Ascending aorta (tissue), 2 donors: ENCODE results near the gene KLF11. TPM values are rescaled to one million over a fixed set of nuclear protein-coding genes. Genes with fewer than 3 reads are reported as not detected.

Experiments used
- DNase-seq, 2 donors: peaks; one replicate each; pipeline ENCODE4 v3.0.0-alpha.2; 2019; ENCODE audit warnings: low spot score in 2 of 2
- H3K27ac ChIP-seq, 2 donors: fragments of 200-600 bp; sonication (generic); one replicate each; pipeline ENCODE4 v1.5.1; 2016 to 2017; ENCODE audit warnings: mild to moderate bottlenecking in 1 of 2
- H3K27me3 ChIP-seq: fragments of 200-600 bp; sonication (generic); one replicate; pipeline ENCODE4 v1.5.1; 2017
- H3K36me3 ChIP-seq, 2 donors: fragments of 200-600 bp; sonication (generic); one replicate each; pipeline ENCODE4 v1.5.1; 2016
- H3K4me1 ChIP-seq, 2 donors: fragments of 200-600 bp; sonication (generic); one replicate each; pipeline ENCODE4 v1.5.1; 2016 to 2017; ENCODE audit warnings: mild to moderate bottlenecking in 1 of 2
- H3K4me3 ChIP-seq, 2 donors: fragments of 200-600 bp; sonication (generic); one replicate each; pipeline ENCODE4 v1.5.1; 2016 to 2017; ENCODE audit warnings: mild to moderate bottlenecking in 1 of 2
- H3K9me3 ChIP-seq, 2 donors: fragments of 200-600 bp; sonication (generic); one replicate each; pipeline ENCODE4 v1.5.1; 2016
- intact Hi-C: fragments of 100-400 bp; cut with DNase I; formaldehyde crosslinking; loops from one replicate; pipeline ENCODE4 v1.15.1; 2023
- total RNA-seq: library from RNA; depleted of rRNA; stranded (reverse); fragments of >200 nt; gene quantifications from one replicate; pipeline ENCODE4 v1.1.0, GENCODE V29; 2016
- TF ChIP-seq, protein P1 (sequence below), 3 experiments: fragments of 200-600 bp in 2 of 3; fragments of 450-650 bp in 1 of 3; sonication (generic) in 2 of 3; IDR thresholded peaks; one replicate each; pipeline ENCODE4 v1.5.1; 2016 to 2019; ENCODE audit warnings: antibody characterized with exemption in 3 of 3, mild to moderate bottlenecking in 1 of 3, moderate library complexity in 1 of 3

KLF11 gene
- total RNA-seq, 1 donor from 2014 or later, result 37.6 TPM

DNA sequence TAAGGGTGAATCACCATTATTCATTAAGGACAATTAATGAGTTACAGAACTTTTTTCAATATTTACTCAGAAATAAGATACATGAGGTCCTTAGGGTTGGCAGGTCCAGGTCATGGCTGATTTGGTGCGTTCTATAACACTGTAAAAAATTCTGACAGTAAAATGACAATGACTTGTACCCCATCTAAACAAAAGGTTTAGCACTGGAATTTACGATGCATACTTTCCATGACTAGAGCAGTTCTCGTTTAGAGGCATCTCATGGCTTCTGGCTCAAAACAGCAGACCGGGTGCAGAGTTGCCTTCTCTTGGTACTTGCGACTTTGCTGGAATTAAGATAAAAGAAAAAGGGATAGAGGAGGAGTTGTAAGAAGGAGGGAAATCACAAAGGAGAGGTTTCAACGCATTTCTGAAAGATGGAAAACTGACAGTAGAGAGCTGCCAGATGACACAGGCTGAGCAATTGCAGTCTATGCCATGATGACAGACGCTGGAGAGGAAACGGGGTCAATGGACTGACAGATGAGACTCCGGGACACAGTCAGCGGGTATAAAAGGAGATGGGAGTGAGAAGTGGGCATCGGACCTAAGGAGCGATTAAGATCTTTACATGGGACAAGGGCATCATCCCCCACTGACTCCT is 41.0 kb downstream of the KLF11 start:
- Histone ChIP-seq H3K9me3 (no peaks in the 10 kb centered on the region), H3K27me3 (no peaks in the 10 kb centered on the region), H3K36me3 (no peaks in the 10 kb centered on the region), H3K27ac (no peak overlapping the region), H3K4me3 (no peak overlapping the region), H3K4me1 (peaks cover 0 to 10% of the 10 kb centered on the region in 2 donors)
- intact Hi-C loops, result loop anchor here (5.0 to 10.0 kb wide), 3 partner anchors 42 to 363 kb away; partner anchors contain the start of genes KLF11, ODC1 and TAF1B
- TF ChIP-seq, protein P1, sequence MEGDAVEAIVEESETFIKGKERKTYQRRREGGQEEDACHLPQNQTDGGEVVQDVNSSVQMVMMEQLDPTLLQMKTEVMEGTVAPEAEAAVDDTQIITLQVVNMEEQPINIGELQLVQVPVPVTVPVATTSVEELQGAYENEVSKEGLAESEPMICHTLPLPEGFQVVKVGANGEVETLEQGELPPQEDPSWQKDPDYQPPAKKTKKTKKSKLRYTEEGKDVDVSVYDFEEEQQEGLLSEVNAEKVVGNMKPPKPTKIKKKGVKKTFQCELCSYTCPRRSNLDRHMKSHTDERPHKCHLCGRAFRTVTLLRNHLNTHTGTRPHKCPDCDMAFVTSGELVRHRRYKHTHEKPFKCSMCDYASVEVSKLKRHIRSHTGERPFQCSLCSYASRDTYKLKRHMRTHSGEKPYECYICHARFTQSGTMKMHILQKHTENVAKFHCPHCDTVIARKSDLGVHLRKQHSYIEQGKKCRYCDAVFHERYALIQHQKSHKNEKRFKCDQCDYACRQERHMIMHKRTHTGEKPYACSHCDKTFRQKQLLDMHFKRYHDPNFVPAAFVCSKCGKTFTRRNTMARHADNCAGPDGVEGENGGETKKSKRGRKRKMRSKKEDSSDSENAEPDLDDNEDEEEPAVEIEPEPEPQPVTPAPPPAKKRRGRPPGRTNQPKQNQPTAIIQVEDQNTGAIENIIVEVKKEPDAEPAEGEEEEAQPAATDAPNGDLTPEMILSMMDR (IDR thresholded peaks at IDR 0.05), result no peak
- DNase-seq, result no peak

DNA sequence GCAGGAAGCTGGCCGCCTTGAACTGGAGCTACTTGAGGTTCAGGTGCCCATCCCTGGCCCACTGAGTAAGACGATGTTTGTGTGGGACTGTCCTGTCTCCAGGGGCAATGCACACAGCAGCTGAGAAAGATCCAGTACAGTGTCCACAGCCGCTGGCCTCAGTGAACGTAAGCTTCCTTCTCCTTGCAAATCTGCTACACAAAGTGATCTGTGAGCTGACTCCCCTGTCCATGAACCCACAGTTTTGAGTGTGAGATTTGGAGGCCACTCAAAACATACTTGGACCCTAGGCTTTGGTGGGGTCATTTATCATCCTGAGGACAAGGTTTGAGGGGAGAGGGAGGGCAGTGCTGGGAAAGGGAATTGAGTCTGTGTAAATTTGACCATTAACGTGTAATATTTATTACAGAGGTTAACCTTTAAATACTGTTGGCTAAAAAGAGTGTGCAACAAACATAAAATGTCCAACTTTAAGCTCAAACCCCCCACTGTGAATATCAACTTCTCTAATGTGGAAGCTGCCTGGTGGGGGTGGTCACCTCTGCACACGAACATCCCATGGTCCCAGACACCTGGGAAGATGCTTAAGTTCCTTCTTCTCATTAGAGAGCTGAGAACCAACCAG is 41.8 kb downstream of the KLF11 start:
- H3K27me3 ChIP-seq, result no peaks in the 10 kb centered on the region

DNA sequence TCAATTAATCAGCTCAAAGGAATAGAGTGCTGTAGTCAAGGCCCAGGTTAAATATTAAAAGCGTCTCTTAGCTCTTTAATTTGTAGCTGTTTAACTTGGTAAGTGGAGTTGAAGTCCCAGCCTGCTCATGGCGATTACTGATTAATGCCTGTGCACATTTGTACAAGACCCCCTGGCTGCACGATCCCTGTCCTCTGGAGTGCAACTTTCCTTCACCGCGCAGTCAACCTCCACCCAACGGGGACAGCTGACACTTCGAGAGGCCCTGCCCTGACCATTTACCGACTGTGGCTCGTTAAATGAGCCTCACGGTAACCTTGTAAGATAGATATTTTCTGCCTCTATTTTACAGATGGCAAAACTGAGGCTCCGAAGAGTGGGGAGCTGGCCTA is 42.3 kb downstream of the KLF11 start:
- Histone ChIP-seq H3K9me3 (no peaks in the 10 kb centered on the region), H3K36me3 (no peaks in the 10 kb centered on the region), H3K4me3 (no peak overlapping the region), H3K27me3 (no peaks in the 10 kb centered on the region), H3K27ac (no peak overlapping the region), H3K4me1 (peaks cover 0 to 6% of the 10 kb centered on the region in 2 donors)
- DNase-seq, result no peak
- TF ChIP-seq, protein P1 (IDR thresholded peaks at IDR 0.05), result no peak
- intact Hi-C loops, result loop anchor here (10.0 kb wide), 1 partner anchor 241 kb away; the partner anchor contains the start of gene TAF1B

More for the DNA sequence above, 41.8 kb downstream of the KLF11 start:
- no peak overlapping the region for H3K27ac ChIP-seq
- peaks cover 0 to 10% of the 10 kb centered on the region in 2 donors for H3K4me1 ChIP-seq
- DNase-seq, result no peak
- TF ChIP-seq, protein P1 (IDR thresholded peaks at IDR 0.05), result no peak
- H3K9me3 ChIP-seq, result no peaks in the 10 kb centered on the region
- no peak overlapping the region for H3K4me3 ChIP-seq
- no peaks in the 10 kb centered on the region for H3K36me3 ChIP-seq
- intact Hi-C loops, result loop anchor here (10.0 kb wide), 1 partner anchor 240 kb away; the partner anchor contains the start of gene TAF1B

DNA sequence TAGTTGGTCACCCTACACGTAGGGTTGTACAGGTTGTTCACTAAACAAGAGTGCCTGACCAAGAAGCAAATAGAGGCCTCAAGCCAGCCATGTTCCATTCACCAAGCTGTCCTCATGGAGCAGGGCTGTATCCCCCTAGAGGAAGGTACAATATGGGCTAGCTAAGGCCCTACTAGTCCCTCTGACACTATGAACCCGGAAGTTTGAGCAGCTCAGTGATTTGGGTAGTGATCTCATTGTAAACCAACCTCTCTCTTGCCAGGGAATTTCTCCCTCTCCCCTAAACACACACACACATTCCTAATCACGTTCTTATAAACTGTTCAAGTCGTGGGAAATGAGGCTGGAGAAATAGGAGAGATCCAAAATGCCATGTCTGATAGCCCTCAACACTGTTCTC is 43.6 kb downstream of the KLF11 start:
- Histone ChIP-seq H3K4me3 (no peak overlapping the region), H3K9me3 (no peaks in the 10 kb centered on the region), H3K27me3 (no peaks in the 10 kb centered on the region), H3K4me1 (peaks cover 0 to under 1% of the 10 kb centered on the region in 2 donors), H3K36me3 (no peaks in the 10 kb centered on the region), H3K27ac (no peak overlapping the region)
- TF ChIP-seq, protein P1 (IDR thresholded peaks at IDR 0.05), result no peak
- DNase-seq, result no peak
- intact Hi-C loops, result loop anchor here (10.0 kb wide), 1 partner anchor 242 kb away; the partner anchor contains the start of gene TAF1B

DNA sequence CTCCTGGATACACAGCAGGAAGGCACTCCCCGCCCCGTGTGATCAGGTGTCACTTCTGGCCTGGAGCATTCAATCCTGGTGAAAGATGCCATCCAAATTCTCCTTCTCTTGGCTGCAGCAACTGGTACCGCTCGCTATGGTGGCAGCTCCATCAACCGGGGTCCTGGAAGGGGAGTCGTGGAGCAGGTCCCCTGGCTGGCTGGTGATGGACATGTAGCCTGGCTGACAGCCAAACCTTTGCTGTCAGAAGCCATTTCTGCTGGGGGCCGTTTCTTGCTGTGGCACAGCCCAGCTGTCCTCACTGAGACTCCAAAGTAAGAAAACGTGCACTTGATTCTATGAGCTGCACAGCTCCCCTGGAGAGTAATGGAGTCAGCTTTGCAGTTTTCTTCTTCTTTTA is 44.0 kb downstream of the KLF11 start:
- Histone ChIP-seq H3K9me3 (no peaks in the 10 kb centered on the region), H3K36me3 (no peaks in the 10 kb centered on the region), H3K4me3 (no peak overlapping the region), H3K27me3 (no peaks in the 10 kb centered on the region), H3K4me1 (no peaks in the 10 kb centered on the region), H3K27ac (no peak overlapping the region)
- intact Hi-C loops, result loop anchor here (10.0 kb wide), 1 partner anchor 243 kb away; the partner anchor contains the start of gene TAF1B
- TF ChIP-seq, protein P1 (IDR thresholded peaks at IDR 0.05), result no peak
- no peak for DNase-seq
